Sigmoid colon (tissue), 4 donors: Measurements from ENCODE around the gene CNDP1.

Source experiments
- CTCF ChIP-seq, 4 experiments: fragments of 450-650 bp in 3 of 4; fragments of 200-600 bp in 1 of 4; IDR thresholded peaks; one replicate each; pipeline ENCODE4 v1.5.1; 2016 to 2019; ENCODE audit warnings: antibody characterized with exemption in 4 of 4, mild to moderate bottlenecking in 3 of 4, moderate library complexity in 2 of 4
- EP300 ChIP-seq, 4 donors: sonication (generic); formaldehyde crosslinking; IDR thresholded peaks; one replicate each; pipeline ENCODE4 v1.6.1; 2017; ENCODE audit warnings: antibody characterized with exemption in 4 of 4

GRCh38 chr18:74526488-74526887 lies 7.8 kb upstream of the CNDP1 start:
- no peak for TF ChIP-seq CTCF (IDR thresholded peaks at IDR 0.05)
- no peak for TF ChIP-seq EP300 (IDR thresholded peaks at IDR 0.05)
